22Rv1 (cell line): ENCODE results near the gene ITGA4.

Experiments used
- CTCF ChIP-seq: fragments of 450-650 bp; IDR thresholded peaks from 2 replicates; pipeline ENCODE4 v1.5.1; 2017; ENCODE audit warnings: mild to moderate bottlenecking
- ZFX ChIP-seq: fragments of 450-650 bp; IDR thresholded peaks from 2 replicates; pipeline ENCODE4 v1.6.1; 2017; ENCODE audit warnings: antibody characterized with exemption, borderline replicate concordance

GRCh38 chr2:181411105-181411849 lies 45.9 kb upstream of the ITGA4 start:
- no peak for TF ChIP-seq CTCF
- no peak for TF ChIP-seq ZFX
